Activated T-cell treated with anti-CD3 and anti-CD28 coated beads, Interleukin-2, amount 50 U/mL, for 4 hours (primary cell): ENCODE data around the gene GPR31. TPM values are rescaled to one million over a fixed set of nuclear protein-coding genes. Genes with fewer than 3 reads are reported as not detected.
A peak's percentile ranks its signal among the peaks of the same experiment; 100 is the strongest.
"Not testable (repeated sequence)": the region's sequence is repeated elsewhere in the genome, so short reads cannot be mapped to it uniquely, and the experiment has no call there.

Experiments used
- ATAC-seq, 2 donors: fragments of 200-7000 bp; cut with Tn5 transposase; one replicate each; pipeline ENCODE4 v1.10.0; 2021
- DNase-seq: peaks from one replicate; pipeline ENCODE4 v3.0.0-alpha.2; 2020
- H3K27me3 Mint-ChIP-seq: one replicate; pipeline ENCODE4 v1.8.0; 2021; ENCODE audit warnings: low read depth, mixed read lengths
- H3K36me3 Mint-ChIP-seq: one replicate; pipeline ENCODE4 v1.8.0; 2022; ENCODE audit warnings: mixed read lengths; ENCODE audit not compliant: insufficient read depth
- H3K4me1 Mint-ChIP-seq: one replicate; pipeline ENCODE4 v1.8.0; 2021; ENCODE audit warnings: low read depth, mixed read lengths
- H3K4me3 Mint-ChIP-seq: one replicate; pipeline ENCODE4 v1.8.0; 2021; ENCODE audit warnings: mild to moderate bottlenecking, moderate library complexity, mixed read lengths
- H3K9me3 Mint-ChIP-seq: one replicate; pipeline ENCODE4 v1.8.0; 2021; ENCODE audit warnings: mixed read lengths
- total RNA-seq, 3 donors: library from RNA; stranded (reverse); gene quantifications; one replicate each; pipeline ENCODE4 v1.2.1, GENCODE V29; 2021

GPR31 gene, protein sequence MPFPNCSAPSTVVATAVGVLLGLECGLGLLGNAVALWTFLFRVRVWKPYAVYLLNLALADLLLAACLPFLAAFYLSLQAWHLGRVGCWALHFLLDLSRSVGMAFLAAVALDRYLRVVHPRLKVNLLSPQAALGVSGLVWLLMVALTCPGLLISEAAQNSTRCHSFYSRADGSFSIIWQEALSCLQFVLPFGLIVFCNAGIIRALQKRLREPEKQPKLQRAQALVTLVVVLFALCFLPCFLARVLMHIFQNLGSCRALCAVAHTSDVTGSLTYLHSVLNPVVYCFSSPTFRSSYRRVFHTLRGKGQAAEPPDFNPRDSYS
- total RNA-seq: not detected

DNA sequence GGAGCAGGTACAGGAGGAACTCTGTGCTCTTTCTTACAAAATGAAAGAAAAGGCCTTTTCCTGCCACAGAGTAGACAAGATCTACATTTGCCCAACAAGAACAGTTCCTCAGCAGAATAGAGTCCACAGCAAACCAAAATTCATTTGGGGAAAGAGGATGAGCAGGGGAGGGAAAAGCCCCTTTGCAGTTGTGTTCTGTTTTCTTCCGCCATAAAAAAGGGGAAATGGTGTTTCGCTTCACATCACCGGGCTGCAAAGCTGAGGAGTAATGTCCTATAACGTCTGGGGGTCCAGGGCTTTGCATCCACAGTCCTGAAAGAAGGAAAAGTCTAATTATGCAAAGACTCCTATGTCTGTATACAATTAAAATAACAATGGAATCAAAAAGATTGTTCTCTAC lies at the start of gene GPR31:
Gene GPR31, minus strand, starts transcription at position 118 of the 400 bp plus-strand sequence. CDS start 149 bp downstream, outside the sequence.
- Mint-ChIP-seq H3K36me3 (no peaks in the 10 kb centered on the region), H3K4me1 (peaks cover 9% of the 10 kb centered on the region), H3K27me3 (no peaks in the 10 kb centered on the region), H3K4me3 (no peak within 1 kb of the TSS), H3K9me3 (no peaks in the 10 kb centered on the region)
- DNase-seq (no peak), ATAC-seq (no peak)

- Mint-ChIP-seq H3K4me3 (no peak overlapping the region), H3K9me3 (no peaks in the 10 kb centered on the region), H3K27me3 (peaks cover 11% of the 10 kb centered on the region), H3K36me3 (no peaks in the 10 kb centered on the region), H3K4me1 (no peaks in the 10 kb centered on the region)
- DNase-seq (no peak), ATAC-seq (no peak)
These were observed 49.7 kb upstream of the GPR31 start for GRCh38 chr6:167207527-167207926.

GRCh38 chr6:167205316-167205715 lies 47.5 kb upstream of the GPR31 start:
- not testable (repeated sequence) for H3K4me3 Mint-ChIP-seq, H3K4me1 Mint-ChIP-seq, ATAC-seq, H3K9me3 Mint-ChIP-seq, H3K36me3 Mint-ChIP-seq, DNase-seq
- peaks cover 27% of the 10 kb centered on the region for H3K27me3 Mint-ChIP-seq

GRCh38 chr6:167204059-167204348 lies 46.2 kb upstream of the GPR31 start:
- not testable (repeated sequence) for H3K4me1 Mint-ChIP-seq, H3K9me3 Mint-ChIP-seq, ATAC-seq, DNase-seq, H3K36me3 Mint-ChIP-seq, H3K4me3 Mint-ChIP-seq
- peaks cover 32% of the 10 kb centered on the region for H3K27me3 Mint-ChIP-seq

GRCh38 chr6:167203261-167204058 lies 45.7 kb upstream of the GPR31 start:
- not testable (repeated sequence) for H3K4me1 Mint-ChIP-seq, ATAC-seq, H3K36me3 Mint-ChIP-seq, H3K4me3 Mint-ChIP-seq, DNase-seq, H3K9me3 Mint-ChIP-seq
- peaks cover 36% of the 10 kb centered on the region for H3K27me3 Mint-ChIP-seq

DNA sequence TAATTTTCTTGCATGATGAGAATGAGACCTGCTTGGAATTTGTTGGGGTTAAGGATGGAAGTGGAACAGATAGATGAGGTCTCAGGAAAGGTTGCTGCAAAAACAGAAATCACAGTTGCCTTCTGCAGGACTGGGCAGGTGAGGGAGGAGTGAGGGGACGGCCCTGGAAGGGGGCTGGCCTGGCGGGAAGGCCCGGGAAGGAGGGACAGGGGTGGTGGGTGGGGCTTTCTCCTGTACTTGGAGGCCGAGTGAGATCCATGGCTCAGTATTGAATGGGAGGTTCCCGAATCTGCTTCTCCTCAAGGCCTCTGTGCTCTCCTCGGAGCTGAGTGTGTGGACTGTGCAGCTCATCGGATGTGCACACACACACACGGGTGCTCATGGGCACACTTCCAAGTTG lies 44.8 kb upstream of the GPR31 start:
- DNase-seq, H3K4me3 Mint-ChIP-seq, ATAC-seq, H3K9me3 Mint-ChIP-seq, H3K4me1 Mint-ChIP-seq, H3K36me3 Mint-ChIP-seq: not testable (repeated sequence)
- peaks cover 39% of the 10 kb centered on the region for H3K27me3 Mint-ChIP-seq

DNA sequence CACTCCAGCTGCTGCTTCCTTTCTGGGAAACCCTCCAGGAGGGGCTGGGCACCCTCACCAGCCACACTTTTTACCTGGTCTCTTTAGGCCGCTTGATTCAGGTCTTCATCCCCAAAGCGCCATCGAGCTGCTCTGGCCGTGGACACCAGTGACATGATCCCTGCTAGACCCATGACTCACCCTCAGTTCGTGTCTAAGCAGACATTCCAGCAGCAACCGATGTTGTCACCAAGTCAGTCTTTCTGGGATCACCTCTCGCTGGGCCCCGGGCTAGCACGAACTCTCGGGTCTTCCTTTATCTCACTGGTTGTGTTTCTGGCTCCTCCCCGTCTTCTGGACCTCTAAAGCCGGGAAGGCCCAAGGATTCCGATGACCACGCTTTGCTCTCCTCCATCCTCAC lies 43.0 kb upstream of the GPR31 start:
- Mint-ChIP-seq H3K27me3 (peaks cover 33% of the 10 kb centered on the region), H3K9me3 (no peaks in the 10 kb centered on the region), H3K4me3 (no peak overlapping the region), H3K36me3 (no peaks in the 10 kb centered on the region), H3K4me1 (no peaks in the 10 kb centered on the region)
- no peak for DNase-seq
- ATAC-seq: no peak

DNA sequence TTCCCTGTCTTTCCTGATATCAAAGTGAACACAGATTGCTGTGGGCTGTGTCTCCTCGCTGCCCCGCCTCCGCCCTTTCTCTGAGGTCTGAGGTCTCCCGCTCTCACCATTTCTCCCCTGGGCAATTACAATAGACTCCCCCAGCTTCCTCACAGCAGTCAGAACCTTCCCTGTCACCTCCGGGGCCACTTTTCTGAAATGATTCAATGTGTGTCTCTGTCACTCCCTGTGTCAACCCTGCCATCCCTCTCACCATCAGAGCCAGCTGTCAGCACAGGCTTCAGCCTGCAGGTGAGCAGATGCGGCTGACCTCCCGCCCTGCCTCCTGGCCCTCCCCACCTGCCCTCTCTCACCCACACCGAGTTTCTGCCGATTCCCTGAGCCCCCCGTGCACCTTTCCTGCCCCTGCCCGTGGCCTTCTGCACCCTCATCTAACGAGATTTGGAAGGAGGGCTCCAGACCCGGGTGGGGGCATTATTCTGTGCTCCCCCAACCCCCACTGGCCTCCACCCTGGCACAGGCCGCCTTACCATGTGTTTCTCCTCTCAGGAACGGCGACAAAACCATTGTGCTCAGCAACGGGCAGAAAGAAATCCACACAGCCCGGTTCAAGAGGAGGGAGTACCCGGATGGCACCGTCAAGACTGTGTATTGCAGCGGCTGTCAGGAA lies 38.3 kb upstream of the GPR31 start:
- H3K36me3 Mint-ChIP-seq, H3K4me1 Mint-ChIP-seq, H3K4me3 Mint-ChIP-seq, H3K9me3 Mint-ChIP-seq, DNase-seq: not testable (repeated sequence)
- ATAC-seq: peak in 1 of 2 donors; percentile 61
- H3K27me3 Mint-ChIP-seq: peaks cover 27% of the 10 kb centered on the region

DNA sequence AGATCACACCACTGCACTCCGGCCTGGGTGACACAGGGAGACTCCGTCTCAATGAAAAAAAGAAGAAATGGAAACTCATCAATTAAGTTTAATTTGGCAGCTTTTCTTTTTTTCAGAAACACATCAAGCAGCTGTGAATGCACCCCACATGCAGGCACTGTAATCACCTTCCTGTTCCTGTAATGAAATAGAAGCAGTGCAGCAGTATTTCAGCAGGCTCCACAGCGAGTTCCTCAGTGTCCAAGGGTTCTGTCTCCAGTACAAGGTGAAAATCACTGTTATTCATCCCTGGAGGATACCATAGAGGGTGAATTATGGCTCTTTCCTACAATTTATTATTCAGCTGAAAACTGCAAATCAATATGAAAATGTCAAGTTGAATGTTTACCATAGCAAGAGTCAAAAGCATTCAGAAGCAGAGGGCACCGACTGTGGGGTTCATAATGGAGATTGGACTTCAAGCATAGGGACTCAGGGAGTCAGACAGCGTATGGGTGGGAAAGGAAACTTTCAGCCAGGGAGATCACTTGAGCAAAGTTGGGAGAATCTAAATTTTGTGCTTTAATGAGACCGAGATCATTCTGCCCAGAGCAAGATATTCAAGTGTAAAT lies 35.8 kb upstream of the GPR31 start:
- H3K4me3 Mint-ChIP-seq, DNase-seq, ATAC-seq, H3K9me3 Mint-ChIP-seq, H3K36me3 Mint-ChIP-seq, H3K4me1 Mint-ChIP-seq: not testable (repeated sequence)
- peaks cover 17% of the 10 kb centered on the region for H3K27me3 Mint-ChIP-seq

DNA sequence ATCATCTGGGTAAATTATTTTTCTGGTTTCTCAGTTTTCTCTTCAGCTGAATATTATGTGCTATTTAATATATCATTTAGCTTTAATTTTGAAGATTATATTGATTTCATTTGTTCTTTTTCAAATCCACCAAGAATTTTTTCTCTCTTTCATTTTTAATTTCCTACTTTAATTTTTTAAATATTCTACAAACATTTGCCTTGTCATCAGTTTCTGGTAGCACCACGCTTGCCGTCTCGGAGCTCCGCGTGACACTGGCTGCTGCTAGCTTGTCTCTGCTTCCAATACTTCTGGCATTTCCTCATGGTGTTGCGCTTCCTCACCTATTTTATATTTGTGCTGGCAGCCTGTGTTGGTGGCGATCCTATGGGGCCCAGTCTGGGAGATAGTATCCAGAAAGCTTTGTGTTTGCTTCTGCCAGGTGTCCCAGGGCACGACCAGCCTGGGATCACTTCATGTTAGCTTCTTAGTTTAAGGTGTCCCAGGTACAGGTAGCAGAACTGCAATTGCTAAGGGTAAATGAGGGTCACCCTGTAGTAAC lies 33.3 kb upstream of the GPR31 start:
- not testable (repeated sequence) for H3K36me3 Mint-ChIP-seq, H3K4me1 Mint-ChIP-seq, H3K9me3 Mint-ChIP-seq, DNase-seq, ATAC-seq, H3K27me3 Mint-ChIP-seq, H3K4me3 Mint-ChIP-seq

- not testable (repeated sequence) for H3K4me1 Mint-ChIP-seq, H3K4me3 Mint-ChIP-seq, ATAC-seq, DNase-seq, H3K27me3 Mint-ChIP-seq, H3K36me3 Mint-ChIP-seq, H3K9me3 Mint-ChIP-seq
These were observed 29.5 kb upstream of the GPR31 start for GRCh38 chr6:167187275-167187674.

- not testable (repeated sequence) for H3K27me3 Mint-ChIP-seq, H3K36me3 Mint-ChIP-seq, H3K9me3 Mint-ChIP-seq, H3K4me1 Mint-ChIP-seq, H3K4me3 Mint-ChIP-seq, ATAC-seq, DNase-seq
These were observed 27.3 kb upstream of the GPR31 start for GRCh38 chr6:167185101-167185500.

DNA sequence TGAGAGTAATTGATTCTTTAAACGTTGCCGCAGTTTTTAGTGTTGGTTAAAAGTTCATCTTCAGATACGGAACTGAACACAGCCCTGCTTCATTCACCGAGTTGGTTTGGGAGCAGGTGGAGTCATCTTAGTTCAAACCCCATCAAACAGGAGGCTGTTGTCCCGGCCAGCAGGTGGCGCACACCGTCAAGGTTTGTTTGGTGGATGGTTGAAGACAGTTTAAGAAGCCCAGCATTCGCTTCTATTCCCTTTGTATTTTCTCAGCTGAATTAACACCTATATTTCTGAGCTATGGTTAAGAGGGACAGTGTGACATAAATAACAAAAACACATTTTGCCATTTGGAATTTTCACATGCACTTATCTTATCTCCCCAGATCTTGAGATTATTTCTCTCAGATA lies 25.1 kb upstream of the GPR31 start:
- not testable (repeated sequence) for H3K4me3 Mint-ChIP-seq, H3K9me3 Mint-ChIP-seq, H3K27me3 Mint-ChIP-seq, H3K36me3 Mint-ChIP-seq, DNase-seq, H3K4me1 Mint-ChIP-seq
- ATAC-seq: peak; percentile 73 to 76

- not testable (repeated sequence) for H3K4me3 Mint-ChIP-seq, ATAC-seq, H3K4me1 Mint-ChIP-seq, H3K36me3 Mint-ChIP-seq, H3K9me3 Mint-ChIP-seq, DNase-seq, H3K27me3 Mint-ChIP-seq
These were observed 23.6 kb upstream of the GPR31 start for GRCh38 chr6:167181351-167181750.
